ENCODE measurements around the gene LRRC7. TPM values are rescaled to one million over a fixed set of nuclear protein-coding genes. Genes with fewer than 3 reads are reported as not detected.

Gene LRRC7
- total RNA-seq, 3 donors from 2014 or later = 0.46 to 1.2 (median 1.0) TPM

- H3K4me3 ChIP-seq = no peak overlapping the region
- no peaks in the 10 kb centered on the region for H3K4me1 ChIP-seq (ENCODE audit: low read depth)
- TF ChIP-seq, protein P1, sequence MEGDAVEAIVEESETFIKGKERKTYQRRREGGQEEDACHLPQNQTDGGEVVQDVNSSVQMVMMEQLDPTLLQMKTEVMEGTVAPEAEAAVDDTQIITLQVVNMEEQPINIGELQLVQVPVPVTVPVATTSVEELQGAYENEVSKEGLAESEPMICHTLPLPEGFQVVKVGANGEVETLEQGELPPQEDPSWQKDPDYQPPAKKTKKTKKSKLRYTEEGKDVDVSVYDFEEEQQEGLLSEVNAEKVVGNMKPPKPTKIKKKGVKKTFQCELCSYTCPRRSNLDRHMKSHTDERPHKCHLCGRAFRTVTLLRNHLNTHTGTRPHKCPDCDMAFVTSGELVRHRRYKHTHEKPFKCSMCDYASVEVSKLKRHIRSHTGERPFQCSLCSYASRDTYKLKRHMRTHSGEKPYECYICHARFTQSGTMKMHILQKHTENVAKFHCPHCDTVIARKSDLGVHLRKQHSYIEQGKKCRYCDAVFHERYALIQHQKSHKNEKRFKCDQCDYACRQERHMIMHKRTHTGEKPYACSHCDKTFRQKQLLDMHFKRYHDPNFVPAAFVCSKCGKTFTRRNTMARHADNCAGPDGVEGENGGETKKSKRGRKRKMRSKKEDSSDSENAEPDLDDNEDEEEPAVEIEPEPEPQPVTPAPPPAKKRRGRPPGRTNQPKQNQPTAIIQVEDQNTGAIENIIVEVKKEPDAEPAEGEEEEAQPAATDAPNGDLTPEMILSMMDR (IDR thresholded peaks at IDR 0.05) = no peak
- H3K36me3 ChIP-seq (ENCODE audit: low read depth) = no peaks in the 10 kb centered on the region
- no peak for ATAC-seq
- H3K9me3 ChIP-seq = no peaks in the 10 kb centered on the region
- intact Hi-C loops (cut with DNase I, micrococcal nuclease) = no loop called here
- DNase-seq = no peak
Observed at GRCh38 chr1:70003211-70003908, 435.6 kb downstream of the LRRC7 start.

DNA sequence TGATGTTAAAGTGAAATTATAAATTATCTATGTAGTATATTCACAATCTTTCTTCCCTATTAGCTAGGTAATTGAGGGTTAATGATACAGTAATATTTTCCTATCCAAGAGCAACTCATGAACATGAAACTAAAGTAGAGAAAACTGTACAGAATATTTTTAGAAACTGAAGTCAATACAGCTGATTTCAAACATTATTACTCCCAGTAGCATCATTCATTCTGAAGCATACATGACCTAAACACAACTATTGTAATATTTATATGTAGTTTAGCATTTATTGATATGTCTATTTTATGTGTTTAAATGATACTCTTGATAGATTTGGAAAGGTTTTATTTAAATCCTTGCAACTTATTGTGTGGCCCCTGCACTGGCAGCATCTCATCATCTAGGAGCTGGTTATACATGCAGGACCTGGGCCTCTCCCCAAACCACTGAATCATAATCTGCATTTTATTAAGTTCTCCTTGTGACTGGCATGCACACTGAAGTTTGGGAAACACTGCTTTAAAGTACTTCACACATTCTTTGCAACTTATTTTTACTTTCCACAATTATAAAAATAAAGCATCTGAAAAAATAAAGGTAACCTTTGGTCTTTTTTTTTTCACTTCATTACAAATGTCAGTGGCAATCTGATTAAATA is 437.8 kb downstream of the LRRC7 start:
- Histone ChIP-seq H3K36me3 (ENCODE audit: low read depth) (no peaks in the 10 kb centered on the region), H3K4me3 (no peak overlapping the region), H3K9me3 (no peaks in the 10 kb centered on the region), H3K4me1 (ENCODE audit: low read depth) (no peaks in the 10 kb centered on the region)
- TF ChIP-seq, protein P1 (IDR thresholded peaks at IDR 0.05) = no peak
- no peak for ATAC-seq
- DNase-seq = no peak
- intact Hi-C loops (cut with DNase I, micrococcal nuclease) = no loop called here

DNA sequence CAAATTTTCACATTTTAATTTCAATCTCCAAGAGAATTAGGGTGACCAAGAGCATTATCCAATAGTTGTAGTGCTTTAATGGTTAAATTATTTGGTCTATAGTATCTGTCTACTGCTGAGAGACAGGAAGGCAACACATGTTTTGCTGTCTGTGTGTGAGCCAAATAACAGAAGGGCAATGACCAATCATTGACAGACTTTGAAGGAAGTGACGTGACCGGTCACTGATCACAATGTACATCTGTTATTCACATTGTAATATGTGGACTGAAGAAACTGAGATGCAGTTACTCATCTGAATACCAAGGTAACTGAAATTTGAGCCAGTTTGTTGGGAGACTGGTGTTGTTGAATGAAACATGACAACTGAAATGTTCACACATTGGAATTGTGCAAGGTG is 440.9 kb downstream of the LRRC7 start:
- Histone ChIP-seq H3K9me3 (no peaks in the 10 kb centered on the region), H3K4me1 (ENCODE audit: low read depth) (no peaks in the 10 kb centered on the region), H3K36me3 (ENCODE audit: low read depth) (no peaks in the 10 kb centered on the region), H3K4me3 (no peak overlapping the region)
- DNase-seq (no peak), ATAC-seq (no peak)
- intact Hi-C loops (cut with DNase I, micrococcal nuclease) = no loop called here
- TF ChIP-seq, protein P1 (IDR thresholded peaks at IDR 0.05) = no peak

GRCh38 chr1:70017770-70018169 is 450.0 kb downstream of the LRRC7 start:
- H3K4me1 ChIP-seq (ENCODE audit: low read depth) = no peaks in the 10 kb centered on the region
- H3K4me3 ChIP-seq = no peak overlapping the region
- no peaks in the 10 kb centered on the region for H3K9me3 ChIP-seq
- intact Hi-C loops (cut with DNase I, micrococcal nuclease) = no loop called here
- DNase-seq (no peak), ATAC-seq (no peak)
- TF ChIP-seq, protein P1 (IDR thresholded peaks at IDR 0.05) = no peak
- no peaks in the 10 kb centered on the region for H3K36me3 ChIP-seq (ENCODE audit: low read depth)

DNA sequence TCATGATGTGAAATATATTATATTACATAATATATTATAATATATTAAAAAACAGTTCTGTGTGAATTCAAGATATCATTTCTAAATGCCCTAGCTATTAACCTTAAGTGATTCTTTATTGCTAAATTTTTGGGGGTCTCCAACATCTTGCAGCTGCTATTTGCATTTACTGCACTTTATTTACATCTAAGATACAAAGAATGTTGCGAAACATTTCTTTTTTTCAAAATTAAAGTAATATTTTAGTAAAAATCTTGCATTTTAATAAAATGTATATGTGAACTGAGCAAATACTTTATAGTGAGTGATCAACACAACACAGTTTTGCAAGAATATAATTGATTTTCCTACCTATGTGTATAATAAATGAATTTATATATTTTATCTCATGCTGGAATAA is 456.6 kb downstream of the LRRC7 start:
- no peak overlapping the region for H3K4me3 ChIP-seq
- no peaks in the 10 kb centered on the region for H3K4me1 ChIP-seq (ENCODE audit: low read depth)
- DNase-seq (no peak), ATAC-seq (no peak)
- intact Hi-C loops (cut with DNase I, micrococcal nuclease) = no loop called here
- no peaks in the 10 kb centered on the region for H3K9me3 ChIP-seq
- no peaks in the 10 kb centered on the region for H3K36me3 ChIP-seq (ENCODE audit: low read depth)
- TF ChIP-seq, protein P1 (IDR thresholded peaks at IDR 0.05) = no peak
